HG03354 (cell line): ENCODE measurements around the gene ATXN1.

Experiments used
- ATAC-seq: cut with Tn5 transposase; IDR thresholded peaks from one replicate; pipeline ENCODE4 v1.9.1; 2021; ENCODE audit warnings: mild to moderate bottlenecking; ENCODE audit not compliant: unreplicated experiment, poor library complexity, severe bottlenecking

The ATXN1 gene

DNA sequence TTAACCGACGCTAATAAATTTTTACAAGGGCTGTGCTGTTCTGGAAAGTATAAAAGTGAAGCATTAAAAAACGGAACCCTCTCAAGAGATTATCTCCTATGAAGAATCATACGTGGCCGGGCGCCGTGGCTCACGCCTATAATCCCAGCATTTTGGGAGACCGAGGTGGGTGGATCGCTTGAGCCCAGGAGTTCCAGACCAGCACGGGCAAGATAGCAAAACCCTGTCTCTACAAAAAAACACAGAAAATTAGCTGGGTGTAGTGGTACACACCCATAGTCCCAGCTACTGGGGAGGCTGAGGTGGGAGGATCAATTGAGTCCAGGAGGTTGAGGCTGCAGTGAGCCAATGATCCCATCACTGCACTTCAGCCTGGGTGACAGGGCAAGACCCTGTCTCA lies 439.4 kb downstream of the ATXN1 start:
- no peak for ATAC-seq

DNA sequence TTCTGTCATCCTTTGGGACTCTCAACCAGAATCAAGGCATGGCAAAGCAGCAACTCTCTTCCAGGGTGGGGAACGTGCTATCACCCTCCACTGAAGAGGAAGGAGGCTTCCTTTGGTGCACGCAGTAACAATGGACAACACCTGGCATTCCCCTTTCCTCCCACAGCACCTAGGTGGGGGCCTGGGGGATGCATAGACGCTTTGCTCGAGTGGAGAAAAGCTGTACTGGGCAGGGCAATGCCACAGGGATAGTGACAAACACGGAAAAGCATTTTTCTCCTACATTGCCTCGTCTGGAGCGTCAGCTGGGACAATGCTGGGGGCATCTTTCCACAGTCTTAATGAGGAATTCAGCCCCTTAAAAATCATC lies 439.9 kb downstream of the ATXN1 start:
- no peak for ATAC-seq

DNA sequence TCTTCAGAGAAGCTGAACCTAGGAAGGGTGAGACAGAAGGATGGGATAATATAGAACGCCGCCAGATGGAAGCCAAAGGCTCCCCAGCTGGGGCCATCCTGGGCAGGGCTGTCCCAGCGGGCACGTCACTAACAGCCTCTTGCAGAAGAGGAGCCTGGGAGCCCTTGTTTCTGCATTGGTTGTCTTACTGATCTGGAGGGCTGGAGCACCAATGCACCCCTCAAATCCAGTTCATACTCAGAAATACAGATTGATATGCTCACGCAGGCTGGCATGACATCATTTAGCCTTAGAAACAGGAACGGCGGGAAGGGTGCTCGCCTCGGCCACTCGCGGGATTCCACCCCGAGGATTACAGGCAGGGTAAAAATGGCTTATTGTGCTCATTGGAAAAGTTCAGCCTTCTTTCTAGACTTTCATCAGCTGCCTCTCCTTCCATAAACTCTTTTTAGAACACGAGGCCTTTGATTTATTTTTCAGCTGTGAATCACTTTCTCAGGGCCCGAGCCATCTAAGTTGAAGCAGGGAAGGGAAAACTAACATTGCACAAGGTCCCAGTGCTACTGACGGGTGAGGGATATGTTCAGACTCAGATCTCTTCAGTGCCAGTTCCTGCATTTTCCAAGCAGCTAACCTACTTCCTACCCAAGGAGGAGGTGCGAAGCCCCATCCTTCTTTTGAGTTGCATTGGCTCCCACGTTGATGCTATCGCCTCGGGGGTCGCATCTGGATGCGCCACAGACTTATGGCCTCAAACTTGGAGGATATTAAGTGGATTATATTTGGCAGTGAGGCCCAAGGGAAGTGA lies 440.5 kb downstream of the ATXN1 start:
- no peak for ATAC-seq

DNA sequence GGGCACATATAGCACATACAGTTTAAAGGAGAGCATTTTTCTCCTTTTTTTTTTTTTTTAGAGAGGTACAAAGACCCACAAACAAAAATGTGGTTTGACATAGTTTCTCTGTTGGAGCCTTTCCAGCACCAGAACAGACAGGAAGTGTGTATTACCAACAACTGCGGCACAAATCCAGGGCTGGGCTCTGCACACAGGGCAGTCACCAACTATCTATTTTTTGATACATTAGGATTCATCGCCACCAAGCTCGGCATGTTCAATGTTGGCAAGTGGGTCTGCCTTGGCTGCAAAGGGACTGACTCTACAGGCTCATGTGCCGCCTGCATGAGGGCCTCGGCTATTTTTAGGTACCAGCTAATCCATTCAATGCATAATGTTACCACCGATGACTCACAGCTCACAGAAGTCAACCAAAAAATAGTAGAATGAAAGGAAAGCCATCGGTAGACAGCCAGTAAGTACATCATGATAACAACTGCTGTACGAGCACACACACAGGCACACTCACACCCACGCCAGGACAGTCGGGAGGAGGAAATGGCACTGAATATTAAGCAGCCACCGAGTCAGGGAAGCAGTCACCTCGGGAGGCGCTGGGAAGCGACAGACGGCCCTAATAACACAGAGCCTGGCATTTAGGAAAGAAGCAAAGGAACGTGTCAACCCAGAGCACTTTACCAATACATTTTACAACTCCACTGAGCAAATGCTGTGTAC lies 441.3 kb downstream of the ATXN1 start:
- ATAC-seq, result peak; percentile 67

DNA sequence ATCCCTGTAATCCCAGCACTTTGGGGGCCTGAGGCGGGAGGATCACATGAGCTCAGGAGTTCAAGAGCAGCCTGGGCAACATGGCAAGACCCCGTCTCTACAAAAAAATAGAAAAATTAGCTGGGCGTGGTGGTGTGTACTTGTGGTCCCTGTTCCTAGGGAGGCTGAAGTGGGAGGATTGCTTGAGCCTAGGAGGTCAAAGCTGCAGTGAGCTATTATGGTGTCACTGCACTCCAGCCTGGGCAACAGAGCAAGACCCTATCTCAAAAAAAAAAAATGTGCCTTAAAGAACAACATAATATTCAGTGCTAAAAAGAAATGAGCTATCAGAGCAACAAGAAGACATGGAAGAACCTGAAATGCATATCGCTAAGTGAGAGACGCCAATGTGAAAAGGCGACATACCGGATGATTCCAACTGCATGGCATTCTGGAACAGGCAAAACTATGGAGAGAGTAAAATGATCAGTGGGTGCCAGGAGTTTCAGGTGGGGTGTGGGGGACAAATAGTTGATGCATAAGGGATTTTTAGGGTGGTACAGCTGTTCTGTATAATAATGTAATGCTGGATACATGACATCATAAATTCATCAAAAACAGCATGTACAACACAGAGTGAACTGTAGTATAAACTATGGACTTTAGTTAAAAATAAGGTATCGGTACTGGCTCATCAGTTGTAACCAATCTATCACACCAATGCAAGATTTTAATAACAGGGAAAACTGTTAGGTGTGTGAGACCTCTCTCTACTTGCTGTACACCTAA lies 442.1 kb downstream of the ATXN1 start:
- ATAC-seq, result no peak

DNA sequence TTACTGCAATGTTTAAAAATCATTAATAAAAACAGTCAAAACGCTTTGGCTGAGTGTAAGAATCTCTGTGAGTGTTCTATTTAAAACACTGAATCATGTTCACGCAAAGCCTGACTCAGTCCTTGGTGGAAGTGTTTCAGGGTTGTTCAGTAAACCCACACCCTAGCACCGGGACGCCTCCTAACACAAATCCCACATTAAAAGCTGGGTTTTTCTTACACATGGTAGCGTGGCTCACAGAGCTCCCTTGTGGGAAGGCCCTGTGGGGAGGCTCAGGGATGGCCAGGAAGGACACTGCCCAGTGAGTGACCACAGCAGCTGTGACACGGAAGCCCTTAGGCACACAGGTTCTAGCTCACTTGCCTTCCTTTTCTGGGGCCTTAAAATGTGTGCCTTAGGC lies 442.7 kb downstream of the ATXN1 start:
- no peak for ATAC-seq

DNA sequence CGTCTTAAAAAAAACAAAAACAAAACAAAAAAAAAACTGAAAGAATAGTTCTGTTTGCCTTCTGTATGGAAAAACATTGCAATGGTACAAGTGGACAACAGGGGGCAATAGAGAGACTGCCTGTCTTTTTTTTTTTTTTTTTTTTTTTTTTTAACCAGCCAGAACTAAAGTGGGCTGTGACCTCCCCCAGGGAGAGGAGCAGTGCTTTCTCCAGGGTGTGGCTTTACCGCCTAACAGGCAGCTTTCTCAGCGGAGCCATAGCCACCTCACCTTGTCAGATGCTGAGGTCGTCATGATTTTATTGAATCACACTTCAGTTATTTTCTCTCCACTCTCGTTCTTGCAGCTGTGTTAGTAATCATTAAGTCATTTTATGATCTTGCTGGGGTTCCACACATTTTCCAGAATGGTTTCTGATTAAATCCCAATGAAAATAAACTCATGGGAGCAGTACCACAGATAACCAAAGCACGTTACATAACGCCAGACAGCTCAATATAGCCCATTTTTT lies 444.5 kb downstream of the ATXN1 start:
- ATAC-seq, result no peak

DNA sequence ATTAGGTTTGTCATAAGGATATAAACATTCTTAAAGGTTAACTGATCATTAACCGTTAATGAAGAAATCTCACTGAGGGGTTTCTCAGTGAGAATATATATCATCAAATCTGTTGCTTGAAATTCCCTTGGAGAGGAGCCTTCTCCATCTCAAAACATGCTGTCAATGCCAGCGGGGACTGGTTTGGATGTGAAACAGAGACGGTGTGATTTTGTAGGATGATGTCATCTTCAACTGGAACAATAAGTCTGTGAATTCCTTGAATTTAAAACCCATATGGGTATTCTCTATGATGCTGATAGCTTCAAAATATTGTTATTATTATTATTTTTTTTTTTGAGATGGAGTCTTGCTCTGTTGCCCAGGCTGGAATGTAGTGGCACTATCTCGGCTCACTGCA lies 447.0 kb downstream of the ATXN1 start:
- ATAC-seq, result no peak

DNA sequence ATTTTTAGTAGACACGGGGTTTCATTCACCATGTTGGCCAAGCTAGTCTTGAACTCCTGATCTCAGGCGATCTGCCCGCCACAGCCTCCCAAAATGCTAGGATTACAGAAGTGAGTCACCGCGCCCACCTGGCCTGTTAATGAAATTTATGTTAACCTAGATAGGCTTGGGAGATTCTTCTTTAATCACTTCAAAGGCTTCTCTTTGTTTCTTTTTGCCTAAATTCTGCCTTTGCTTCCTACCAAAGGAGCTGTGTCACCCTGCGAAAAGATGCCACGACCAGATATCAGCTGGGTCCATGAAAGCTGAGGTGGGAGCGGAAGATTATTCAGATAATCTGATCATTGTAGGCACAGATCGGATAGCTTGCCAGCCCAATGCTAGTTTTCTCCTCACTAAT lies 447.5 kb downstream of the ATXN1 start:
- ATAC-seq, result no peak

DNA sequence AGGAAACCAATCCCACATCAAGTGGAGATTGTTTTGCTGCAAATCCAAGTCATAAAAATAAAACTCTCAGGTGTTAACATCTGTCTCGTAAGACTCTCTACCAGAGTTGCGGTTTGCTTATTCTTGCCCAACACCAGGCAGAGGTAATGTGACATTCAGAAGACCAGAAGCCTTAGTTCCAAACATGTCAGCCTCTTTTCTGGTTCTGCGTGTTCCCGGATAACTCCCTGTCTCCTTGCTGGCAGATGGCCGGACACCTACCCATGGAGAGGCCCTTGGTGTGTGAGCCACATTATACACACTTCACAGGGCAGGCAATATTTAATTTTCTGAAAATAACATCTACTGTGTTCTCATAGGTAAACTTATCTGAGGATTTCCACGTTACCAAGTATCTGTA lies 449.5 kb downstream of the ATXN1 start:
- ATAC-seq, result no peak

DNA sequence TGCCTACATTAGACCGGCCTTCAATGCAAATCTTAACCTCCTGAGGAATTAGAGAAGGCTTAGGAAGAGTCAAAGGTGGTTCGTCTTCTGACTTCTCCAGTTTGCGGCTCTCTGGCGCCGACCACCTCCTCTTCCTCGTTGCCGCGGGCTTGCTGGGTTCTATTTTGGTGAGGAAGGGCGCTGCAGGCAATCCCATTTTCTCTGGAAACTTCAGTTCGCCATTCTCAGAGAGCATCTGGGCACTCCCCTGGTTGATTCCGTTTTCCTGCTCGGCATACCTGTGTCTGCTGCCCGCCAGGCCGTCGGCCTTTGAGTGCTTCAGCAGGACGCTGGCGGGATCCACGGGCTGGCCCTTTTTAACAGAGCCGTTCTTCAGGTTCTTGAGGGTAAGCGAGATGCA lies 454.9 kb downstream of the ATXN1 start:
- no peak for ATAC-seq

DNA sequence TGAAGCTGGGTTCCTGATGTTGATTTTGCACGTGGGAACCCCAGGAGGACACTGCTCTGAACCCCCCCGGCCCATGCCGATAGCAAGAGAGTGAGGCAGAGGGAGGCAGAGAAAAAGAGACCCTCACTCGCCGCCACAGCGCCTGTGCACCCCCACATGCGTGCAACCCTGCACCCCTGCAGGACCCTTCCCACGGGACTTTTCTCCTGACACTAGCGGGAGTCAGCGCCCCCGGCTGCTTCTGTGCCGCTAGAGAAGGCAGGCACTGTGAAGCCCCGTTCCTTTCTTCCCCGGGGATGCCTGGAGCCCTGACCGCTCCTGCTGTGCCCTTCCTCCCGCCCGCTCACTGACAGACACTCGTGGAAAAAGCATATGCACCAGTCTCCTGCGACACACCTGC lies 455.5 kb downstream of the ATXN1 start:
- ATAC-seq, result peak; percentile 39

DNA sequence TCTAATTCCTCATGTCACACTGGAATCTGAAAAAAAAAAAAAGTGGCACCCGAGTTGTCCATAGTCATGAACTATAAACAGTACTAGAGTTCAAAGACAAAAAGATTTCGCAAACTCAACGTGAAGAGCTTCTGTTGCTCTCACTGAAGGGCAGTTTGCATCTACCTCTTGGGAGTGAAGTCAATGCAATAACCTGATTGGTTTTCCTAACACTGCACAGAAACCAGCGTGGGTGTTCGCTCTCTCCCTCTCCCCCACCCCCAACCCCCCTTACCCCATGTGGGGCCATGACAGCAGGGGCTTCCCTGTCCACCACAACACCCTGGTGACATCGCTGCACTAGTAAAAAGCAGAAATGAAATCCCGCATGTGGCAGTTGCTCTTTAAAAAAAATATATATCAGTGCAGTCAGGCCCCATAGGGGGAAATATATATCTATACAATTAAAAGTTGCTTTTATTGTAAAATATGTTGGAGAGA lies 456.0 kb downstream of the ATXN1 start:
- ATAC-seq, result peak; percentile 78

DNA sequence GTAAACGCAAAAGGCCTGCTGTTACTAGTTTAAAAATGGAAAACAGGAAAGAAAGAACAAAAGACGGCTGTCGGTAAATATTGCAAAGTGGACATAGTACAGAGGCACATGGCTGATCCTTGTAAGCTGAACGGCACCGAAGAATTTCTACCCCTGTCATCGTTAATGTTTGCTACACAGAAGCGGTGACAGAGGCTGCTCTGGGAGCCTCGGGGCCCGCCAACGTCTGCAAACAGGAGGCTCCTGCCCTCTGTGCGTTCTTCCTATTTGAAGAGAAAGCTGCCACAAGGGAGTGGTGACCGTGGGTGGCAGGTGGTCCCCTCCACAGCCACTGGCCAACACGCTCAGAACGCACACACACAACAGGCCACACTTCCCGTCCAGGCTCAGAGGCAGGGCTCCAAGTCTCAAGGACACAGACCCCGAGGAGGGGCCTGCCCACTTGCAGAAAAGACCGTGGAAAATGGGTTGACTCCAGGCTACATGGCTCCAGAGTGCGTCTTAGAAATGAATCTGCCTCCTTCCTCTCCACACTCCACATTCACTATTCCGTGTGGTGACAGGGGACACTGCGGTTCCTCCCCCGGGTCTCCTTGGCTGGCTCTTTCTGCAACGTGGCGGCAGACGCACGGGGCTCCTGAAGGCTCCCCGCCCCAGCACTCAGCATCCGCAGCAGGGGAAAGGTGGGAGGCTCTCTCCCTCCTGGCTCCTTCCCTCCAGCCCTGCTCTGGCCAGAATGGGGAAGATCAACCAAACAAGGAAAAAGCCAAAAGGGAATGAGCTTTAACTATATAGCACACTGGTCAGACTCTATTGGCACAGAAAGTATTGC lies 458.3 kb downstream of the ATXN1 start:
- ATAC-seq, result no peak

DNA sequence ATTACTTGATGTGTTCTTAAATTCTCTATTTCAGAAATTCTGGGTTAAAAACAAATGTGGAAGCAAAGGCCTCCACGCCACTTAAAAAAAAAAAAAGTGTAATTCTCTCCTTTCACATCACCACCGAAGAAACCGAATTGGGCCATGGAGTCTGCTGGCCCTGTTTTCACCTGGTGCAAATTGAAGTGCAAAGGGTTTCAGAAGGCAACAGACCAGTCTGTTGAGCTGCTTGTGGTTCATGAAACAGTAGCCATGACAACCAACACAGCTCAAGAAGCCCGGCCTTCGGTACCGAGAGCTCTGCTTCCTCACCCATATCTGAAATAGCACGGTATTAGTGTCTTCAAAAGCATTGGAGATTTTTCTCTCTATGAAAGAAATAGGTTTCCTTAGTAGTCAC lies 459.7 kb downstream of the ATXN1 start:
- ATAC-seq, result peak; percentile 65

DNA sequence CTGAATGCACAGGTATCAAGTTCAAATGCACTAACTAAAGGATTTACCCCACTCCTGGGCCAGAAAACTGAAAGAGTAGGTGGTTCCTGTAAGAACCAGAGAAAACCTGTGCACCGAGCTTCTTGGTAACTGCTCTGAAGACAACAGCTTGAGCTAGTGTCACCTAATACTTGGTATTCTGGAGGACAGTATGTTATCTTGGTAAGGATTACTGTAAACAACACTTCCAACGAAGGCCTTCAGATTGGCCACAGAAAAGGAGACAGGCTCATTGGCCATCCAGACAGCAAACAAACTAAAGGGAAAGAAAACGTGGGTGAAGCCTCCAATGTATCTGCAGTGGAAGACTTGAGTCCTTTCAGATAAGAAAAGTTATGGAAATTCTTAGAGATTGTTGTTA lies 461.4 kb downstream of the ATXN1 start:
- ATAC-seq, result no peak

DNA sequence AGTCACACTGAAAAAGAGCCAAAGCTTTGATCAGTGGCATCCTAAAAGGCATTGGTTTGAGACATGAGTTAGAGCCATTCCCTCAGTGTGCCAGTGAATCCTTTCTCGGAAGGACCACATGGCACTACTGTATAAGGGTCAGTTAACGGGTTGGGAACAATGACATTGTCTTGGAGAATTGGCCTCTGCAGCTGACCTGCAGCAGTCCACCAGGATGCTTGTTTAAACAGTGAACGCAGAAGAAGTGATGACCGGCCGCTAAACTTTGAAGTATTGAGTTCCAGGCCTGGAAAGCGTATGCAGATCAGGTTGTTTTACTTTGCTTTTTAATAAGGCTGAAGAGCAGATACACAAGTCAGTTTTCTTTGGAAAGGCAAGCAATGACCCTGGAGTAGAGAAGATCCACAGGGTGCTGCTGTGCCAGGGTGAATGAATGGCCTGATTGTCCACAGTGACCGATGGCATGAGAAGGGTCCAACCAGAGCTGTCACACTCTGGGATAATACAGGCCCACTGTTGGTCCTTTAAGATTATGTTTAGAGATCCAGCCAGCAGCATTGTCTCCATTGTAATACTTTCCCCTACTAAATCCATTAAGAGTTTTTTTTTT lies 465.1 kb downstream of the ATXN1 start:
- ATAC-seq, result no peak

DNA sequence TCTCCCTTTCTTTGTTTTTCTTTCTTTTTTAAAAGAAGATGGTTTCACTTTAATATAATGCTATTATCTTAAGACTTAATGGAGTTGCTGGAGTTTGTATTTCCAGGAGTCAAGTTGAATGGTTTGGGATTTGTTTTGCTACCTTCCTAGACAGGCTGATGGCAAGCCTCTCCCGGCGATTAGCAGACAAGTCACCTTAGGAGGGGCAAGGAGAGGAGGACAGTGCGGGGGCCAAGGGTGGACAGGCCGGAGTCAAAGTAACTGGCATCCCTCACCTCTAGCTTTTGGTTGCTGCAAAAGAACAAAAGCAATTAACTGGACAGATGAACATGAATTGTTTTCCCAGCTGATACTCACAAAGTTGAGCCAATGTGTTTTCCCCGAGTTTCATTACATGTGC lies 465.8 kb downstream of the ATXN1 start:
- no peak for ATAC-seq

DNA sequence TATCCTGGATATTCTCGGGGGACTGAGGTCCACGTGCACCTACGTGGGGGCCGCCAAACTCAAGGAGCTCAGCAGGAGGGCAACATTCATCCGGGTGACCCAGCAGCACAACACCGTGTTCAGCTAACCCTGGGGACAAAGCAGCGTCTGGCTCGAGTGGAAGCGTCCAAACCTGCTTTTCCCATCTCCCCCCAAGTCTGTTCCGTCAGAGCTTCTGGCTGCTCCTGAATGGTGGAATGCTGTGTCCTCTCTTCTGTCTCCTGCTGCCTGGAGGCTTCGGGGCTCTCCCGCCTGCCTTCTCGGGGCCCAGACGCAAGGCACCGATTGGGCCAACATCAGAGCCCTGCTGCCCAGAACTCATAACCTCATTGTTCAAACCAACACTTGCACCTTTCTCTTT lies 466.2 kb downstream of the ATXN1 start:
- no peak for ATAC-seq
